ENCODE data around the gene TP53I3.
"Not testable (repeated sequence)": the region's sequence is repeated elsewhere in the genome, so short reads cannot be mapped to it uniquely, and the experiment has no call there.

Gene TP53I3

DNA sequence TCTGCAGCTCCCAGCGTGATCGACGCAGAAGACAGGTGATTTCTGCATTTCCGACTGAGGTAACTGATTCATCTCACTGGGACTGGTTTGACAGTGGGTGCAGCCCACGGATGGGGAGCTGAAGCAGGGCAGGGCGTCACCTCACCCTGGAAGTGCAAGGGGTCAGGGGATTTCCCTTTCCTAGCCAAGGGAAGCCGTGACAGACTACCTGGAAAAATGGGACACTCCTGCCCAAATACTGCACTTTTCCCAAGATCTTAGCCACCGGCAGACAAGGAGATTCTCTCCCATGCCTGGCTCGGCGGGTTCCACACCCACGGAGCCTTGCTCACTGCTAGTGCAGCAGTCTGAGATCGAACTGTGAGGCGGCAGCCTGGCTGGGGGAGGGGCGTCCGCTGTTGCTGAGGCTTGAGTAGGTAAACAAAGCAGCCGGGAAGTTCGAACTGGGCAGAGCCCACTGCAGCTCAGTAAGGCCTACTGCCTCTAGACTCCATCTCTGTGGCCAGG, 10.6 kb upstream of the TP53I3 start:
- not testable (repeated sequence) for DNase-seq

DNA sequence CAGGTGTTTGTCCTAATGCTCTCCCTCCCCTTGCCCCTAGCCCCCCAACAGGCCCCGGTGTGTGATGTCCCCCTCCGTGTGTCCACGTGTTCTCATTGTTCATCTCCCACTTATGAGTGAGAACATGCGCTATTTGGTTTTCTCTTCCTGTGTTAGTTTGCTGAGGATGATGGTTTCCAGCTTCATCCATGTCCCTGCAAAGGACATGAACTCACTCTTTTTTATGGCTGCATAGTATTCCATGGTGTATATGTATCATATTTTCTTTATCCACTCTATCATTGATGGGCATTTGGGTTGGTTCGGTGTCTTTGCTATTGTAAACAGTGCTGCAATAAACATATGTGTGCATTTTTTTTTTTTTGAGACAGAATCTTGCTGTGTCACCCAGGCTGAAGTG, 8.6 kb upstream of the TP53I3 start:
- not testable (repeated sequence) for DNase-seq

DNA sequence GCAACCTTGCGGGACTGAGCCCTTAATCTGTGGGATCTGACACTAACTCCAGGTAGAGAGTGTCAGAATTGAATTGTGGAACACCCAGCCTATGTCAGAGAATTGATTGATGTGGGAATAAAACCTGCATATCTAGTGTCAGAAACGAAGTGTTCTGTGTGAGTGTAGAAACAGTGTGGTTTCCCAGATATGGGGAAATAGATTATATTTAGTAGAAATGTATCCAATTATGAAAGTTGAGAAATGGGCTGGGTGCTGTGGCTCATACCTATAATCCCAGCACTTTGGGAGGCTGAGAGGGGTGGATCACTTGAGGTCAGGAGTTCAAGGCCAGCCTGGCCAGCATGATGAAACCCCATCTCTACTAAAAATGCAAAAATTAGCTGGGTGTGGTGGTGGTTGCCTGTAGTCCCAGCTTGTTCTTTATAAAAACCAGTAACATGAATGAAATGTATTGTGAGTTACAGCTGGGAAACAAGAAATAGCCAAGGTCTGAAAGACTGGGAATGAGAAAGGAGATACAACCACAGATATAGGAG, 4.3 kb upstream of the TP53I3 start:
- DNase-seq: no peak

DNA sequence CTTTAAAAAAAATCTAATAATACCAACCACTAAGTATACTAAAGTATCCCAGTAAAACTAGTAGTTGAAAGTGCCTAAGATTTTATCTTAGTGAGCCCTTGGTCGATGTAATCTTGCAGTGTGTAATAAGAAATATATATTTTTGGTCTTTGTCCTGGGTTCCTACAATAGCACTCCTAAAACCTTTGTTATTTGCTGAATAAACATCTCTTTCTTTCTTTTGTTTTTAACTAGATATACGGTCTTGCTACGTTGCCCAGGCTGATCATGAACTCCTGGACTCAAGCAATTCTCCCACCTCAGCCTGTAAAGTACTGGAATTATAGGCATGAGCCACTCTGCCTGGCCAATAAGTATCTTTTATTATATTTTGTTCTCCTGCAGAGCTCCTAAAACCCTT, 2.4 kb upstream of the TP53I3 start:
- DNase-seq: no peak

DNA sequence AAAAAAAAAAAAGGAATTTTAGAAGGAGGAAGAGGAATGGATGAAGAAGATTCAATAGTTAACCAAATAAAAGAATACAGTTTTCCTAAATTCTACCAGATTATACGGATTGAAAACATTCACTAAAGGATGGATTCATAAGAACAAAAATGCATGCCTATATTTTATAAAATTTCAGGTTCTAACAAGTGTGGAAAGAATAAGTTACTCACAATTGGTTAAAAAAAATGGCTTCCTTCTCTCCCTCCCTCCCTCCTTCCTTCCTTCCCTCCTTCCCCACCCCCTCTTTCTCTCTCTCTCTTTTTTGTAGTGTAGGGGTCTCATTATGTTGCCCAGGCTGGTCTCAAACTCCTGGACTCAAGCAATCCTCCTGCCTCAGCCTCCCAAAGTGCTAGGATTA, 1.6 kb upstream of the TP53I3 start:
- DNase-seq: no peak

DNA sequence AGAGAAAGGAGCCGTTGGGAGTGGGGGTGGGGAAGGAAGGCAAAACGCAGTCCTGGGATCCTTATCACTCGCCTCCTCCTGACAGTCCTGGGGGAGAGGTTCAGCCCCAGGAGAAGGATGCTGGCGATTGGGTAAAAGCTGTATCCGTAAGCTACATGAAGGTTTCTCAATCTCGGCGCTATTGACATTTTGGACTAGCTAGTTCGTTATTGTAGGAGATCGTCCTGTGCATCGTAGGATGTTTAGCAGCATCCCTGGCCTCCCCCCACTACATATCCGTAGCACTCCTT, 511 bp upstream of the TP53I3 start:
- DNase-seq: no peak

DNA sequence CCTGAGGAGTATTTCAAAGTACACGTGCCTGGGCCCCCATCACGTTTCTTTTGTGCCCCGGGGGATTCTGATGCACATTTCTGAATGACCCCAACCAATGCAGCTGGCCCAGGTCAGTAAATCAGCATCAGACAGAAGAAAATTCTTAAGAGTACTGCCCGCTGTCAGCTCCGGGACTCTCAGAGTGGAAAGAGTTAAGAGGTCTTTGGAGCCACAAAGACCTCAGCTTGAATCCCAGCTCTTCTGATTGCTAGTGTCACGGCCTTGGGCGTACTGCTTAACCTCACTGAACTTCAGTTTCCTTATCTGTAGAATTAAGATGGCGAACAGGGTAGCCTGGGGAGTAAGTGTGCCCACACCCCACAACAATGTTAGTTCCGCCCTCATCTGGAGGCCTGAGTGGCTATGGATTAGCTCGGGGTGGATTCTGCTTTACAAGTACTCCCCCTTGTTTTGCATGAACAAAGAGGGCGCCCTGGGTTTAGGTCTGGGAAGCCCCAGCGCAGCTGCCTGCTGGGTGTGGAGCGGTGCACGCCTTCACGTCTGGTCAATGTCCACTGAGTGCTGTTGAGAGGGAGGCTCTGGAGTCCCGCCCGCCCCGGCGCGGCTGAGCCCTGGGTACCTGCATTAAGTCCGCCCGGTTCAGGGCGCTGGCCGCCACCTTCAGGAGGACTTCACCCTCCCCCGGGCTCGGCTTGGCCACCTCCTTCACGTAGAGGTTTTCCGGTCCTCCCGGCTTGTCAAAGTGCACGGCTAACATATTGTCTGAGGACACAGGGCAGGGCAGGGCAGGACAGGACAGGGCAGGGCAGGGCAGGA, 858 bp downstream of the TP53I3 start:
- DNase-seq: peak; percentile 50

DNA sequence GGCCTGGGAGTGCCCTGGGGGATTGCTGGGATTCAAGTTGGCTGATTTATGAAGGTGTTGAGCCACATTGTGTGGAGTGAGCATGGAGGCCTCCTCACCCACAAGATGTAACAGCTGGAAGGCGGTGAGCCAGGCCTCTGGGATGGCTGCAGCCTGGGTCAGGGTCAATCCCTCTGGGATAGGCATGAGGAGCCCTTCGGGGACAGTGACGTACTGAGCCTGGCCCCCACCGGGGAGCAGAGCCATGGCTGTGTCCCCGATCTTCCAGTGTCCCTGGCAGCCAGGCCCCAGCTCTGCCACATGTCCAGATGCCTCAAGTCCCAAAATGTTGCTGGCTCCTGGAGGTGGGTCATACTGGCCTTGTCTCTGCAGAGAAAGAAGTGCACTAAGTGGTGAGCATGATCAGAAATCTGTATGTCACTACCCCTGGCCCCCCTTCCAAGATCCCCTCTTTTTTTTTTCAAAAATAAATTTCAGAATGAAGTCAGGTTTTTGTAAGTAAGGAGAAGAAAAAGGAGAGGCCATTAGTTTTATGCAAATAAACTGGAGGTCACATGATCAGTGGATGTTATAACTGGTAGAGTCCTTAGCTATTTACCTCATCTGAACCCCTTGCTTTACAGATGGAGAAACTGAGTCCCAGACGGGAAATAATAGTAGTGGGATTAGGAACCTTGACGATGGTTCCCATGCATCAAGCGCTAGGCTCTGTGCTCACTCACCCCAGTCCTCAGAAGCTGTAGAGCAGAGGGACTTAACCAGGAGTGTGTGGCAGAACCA, 1.7 kb downstream of the TP53I3 start:
- DNase-seq: no peak

DNA sequence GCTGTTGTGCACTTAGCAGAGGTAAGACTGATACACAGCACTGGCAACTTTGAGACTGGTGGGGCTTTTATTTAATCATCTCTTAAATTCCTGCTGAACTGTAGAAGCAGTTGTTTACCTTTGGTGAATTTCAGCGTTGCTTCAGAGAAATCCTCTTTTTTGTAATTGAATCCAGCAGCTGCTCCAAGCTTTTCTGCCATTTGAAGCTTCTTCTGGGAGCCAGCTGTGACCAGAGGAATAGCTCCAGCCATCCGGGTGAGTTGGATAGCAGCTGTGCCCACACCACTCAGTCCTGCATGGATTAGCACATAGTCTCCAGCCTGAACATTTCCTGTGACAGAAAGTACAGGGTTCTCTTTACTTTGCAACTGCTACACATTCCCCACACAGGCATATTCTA, 3.9 kb downstream of the TP53I3 start:
- DNase-seq: no peak

DNA sequence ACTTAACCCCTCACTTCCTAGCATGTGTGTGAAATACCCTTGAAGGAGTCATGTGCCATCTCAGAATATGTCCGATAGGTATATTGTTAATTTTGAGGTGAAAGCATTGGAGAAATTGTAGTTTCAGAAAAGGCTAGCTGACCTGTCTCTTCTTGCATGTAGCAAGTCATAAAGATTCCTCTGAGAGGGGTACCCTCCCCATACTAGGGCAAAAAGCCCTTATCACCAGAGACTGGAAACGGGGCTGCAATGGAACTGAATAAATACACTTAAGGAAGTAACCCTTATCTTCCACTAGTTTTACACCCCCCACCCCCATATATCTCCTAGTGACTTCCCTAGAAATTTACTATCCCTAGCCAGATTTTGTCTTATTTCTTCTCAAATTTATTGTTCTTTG, 6.8 kb downstream of the TP53I3 start:
- DNase-seq: no peak

DNA sequence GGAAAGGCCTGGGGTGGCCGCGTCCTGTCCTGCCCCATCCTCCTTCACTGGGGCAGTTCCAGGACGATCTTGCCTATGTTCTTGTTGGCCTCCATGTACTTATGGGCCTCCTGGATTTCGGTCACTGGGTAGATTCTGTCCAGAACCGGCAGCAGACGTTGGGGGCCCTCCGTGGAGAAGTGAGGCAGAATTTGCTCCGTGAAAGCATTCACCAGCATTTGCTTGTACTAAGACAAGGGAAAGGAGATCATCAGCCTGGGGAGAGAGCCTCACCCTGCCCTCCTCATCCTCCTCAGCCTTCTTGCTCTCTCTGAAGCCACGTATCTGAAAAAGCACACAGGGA, 7.1 kb downstream of the TP53I3 start:
- DNase-seq: no peak

DNA sequence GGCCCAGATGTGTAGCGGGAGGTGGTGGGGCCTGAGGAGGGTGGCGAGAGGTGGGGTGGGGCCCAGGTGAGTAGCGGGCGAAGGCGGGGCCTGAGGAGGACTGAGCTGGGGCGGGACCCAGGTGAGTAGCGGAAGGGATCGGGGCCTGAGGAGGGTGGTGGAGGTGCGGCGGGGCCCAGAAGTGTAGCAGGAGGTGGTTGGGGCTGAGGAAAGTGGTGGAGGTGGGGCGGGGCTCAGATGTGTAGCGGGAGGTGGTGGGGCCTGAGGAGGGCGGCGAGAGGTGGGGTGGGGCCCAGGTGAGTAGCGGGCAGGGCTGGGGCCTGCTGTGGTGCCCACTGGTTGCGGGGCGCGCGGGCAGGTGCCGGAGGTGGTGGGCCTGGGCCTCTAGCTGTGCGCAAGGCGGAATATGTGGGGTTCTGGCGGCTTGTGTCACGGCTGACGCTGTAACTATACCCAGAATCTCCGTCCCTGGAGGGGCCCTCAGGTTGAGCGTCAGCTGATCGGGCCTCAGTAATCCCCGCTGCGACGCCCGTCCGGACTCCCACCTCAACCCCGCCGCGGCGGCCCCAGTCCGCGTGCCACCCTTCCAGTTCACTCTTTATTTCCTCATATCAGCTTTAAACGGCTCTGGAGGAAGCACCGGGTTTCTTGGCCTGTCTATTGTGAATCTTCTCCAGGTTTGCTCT, 7.6 kb downstream of the TP53I3 start:
- DNase-seq: no peak

DNA sequence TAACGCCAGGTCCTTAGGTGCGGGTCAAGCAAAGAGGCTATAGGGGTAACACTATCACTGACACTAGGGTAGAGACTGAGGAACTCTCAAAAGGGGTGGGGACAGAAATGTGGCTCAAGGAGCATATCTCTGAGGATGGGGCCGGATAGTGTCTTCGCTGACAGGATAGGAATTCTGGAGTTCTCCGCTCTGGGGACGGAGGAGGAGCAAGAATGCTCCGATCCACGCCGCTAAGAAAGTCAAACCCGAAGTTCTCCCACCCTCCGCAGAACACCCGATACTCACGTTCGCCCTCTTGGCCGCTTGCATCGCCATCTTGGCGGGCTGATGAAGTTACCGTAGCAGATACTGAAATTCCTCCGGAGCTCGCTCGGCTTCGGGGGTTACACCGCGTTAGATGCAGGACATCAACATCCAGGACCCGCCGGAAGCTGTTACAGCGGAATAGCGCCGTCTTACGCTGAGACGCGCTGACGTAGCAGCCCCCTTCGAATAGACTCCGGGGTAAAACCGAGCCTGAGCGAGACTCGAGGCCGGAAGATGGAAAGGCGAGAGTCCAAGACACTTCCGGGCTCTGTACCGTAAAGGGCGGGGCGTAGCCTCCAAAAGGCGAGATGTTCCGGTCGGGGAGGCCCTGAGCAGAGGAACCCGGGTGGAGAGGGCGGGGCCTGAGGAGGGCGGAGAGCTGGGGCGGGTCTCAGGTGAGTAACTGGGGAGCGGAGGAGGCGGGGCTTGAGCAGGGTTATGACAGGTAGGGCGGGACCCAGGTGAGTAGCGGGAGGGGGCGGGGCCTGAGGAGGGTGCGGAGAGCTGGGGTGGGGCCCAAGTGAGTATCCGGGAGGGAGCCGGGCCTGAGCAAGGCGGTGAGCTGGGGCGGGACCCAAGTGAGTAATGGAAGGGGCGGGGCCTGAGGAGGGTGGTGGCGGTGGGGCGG, 8.5 kb downstream of the TP53I3 start, which contains the start of gene SF3B6:
SF3B6 (minus strand) TSS at position 412 of the 934 bp plus-strand sequence; CDS start at position 315, 97 bp downstream.
- DNase-seq: peak; percentile 56

DNA sequence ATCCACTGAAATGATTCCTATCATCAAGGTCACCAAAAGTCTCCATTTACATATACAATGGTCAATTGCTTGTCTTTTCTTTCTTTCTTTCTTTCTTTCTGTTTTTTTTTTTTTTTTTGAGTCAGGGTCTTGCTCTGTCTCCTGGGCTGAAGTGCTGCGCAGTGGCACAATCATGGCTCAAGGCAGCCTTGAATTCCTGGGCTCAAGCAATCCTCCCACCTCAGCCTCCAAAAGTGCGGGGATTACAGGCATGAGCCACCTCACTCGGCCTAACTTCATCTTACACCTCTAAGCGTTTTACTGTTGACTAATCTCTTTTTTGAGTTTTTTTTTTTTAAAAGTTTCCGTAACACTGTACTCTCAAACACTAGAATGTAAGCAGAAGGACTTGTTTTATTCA, 9.4 kb downstream of the TP53I3 start:
- DNase-seq: no peak

DNA sequence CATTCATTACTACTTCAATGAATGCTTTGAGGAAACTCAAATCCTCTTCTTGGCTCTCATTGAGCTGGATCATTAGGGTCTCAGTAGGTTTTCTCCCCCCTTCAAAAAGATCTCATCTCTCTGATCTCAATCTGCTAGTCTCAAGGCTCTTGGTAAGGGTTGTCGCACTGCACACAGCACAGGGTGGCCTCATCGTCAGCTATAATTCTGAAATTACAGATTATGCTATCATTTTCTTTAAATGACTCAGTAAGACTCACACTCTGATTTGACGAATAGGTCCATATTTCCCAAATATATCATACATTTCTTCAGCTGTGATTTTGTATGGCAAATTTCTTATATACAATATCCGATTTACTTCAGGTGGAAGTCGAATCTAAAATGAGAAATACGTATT, 10.8 kb downstream of the TP53I3 start:
- DNase-seq: no peak

DNA sequence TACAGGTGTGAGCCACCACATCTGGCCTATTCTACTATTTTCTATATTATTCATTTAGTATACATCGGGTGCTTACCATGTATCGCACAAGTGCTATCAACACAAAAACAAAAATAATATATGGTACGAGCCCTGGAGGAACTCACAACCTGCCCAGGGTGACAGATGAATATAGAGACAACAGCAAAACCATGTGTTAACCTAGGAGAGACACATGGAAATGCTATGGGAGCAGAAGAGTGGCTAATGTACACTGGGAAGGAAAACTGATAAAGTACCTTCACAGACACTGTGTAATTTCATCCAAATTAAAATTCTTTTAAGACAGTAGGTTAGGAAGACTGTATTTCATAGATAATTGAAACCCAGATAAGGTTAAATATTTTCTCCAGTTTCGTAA, 12.4 kb downstream of the TP53I3 start:
- no peak for DNase-seq

DNA sequence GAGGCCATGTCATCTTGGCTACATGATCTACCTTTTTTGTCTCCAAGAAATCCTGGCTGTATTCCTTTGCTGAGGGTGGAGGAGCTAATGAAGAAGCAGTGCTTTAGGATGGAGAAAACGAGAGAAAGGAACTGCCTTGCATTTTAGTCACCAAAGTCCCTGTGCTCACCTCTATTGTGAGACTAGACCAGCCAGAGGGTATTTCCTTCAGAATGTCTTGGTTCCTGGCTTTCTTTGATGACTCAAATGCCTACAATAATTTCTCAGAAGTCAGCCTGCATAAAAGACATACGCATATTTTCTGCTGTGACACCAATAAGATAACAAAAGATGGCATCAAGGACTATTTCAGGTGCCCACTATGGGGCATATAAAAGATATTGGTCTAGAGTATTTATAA, 19.3 kb downstream of the TP53I3 start:
- no peak for DNase-seq

DNA sequence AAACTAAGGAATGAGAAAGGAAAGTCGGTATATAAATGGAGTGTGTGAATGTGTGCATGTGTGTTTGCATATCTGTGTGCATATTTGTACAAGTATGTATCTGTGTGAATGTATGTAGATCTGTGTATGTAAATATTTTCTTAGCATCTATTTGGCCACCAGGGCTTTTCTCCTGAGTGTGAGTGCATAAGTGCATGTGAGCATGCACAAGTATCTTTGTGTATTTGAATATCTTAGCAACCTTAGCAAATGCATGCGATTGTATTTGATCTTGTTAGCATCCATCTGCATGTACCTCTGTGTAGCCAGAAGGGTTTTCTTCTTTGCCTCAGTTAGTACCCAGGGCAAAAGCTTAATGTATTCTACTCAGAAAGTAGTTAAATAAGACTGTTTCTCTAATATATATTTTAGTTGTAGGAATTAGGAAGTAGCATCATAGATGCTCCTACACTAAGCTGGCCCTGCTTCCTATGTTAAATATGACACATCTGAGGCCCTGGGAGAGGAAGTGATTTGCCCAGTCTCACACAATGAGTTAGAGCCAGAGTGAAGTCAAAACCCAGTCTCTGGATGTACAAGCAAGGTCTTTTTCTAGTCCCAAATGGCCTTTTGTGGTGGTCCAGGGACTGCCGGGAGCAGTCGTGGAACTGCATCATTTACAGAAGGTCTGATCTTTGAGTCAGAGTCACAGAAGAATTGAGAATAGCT, 25.9 kb downstream of the TP53I3 start:
- DNase-seq: no peak

DNA sequence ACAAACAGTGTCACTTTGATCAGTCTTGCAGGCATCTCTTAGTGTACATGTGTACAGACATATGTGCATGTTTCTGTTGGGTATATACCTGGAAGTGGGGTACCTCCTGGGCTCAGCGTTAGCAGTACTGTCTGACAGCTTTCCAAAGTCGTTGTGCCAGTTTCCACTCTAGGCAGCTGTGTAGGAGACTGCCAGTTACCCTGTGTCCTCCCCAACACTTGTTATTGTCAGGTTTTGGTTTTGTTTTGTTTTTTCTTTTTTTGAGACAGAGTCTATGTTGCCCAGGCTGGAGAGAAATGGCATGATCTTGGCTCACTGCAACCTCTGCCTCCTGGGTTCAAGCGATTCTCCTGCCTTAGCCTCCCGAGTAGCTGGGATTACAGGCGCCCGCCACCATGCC, 28.9 kb downstream of the TP53I3 start:
- no peak for DNase-seq

DNA sequence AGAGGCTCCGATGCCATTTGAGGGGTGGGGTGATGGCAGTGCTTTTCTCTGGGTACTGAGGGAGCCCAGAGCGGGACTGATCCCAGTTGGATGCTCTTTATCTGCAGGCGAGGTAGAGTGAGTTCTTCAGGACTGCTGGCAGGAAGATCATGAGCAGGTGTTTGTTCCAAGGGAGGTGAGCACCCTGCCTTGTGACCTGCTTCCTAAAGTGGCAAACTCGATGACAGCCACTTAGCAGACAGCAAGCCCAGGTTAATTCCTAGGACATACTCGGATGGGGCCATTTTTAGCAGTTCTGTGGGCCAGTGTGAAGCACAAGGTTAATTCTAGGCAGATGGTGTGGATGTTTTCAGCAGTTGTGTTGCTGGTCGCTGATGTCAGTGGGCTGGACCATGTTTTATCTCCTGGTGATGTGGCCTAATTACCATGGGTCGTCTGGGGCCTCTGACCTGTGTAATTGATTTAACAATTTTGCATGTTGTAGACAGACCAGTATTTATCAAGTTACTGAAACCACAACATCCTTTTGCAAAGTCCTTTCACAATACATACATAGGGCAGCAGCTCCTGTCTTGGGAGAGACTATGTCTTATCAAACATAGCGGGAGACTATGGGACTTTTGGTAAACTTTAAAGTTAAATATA, 30.1 kb downstream of the TP53I3 start:
- no peak for DNase-seq

DNA sequence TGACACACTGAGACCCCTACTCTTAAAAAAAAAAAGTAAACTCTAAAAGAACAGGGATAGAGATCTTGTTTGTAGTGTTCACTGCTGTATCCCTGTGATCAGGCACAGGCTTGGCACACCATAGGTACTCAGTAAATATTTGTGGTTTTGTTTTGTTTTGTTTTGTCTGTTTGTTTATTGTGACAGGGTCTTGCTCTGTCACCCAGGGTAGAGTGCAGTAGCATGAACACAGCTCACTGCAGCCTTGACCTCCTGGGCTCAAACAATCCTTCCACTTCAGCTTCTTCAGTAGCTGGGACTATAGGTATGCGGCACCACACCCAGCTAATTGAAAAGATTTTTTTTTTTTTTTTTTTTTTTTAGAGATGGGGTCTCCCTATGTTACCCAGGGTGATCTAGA, 31.7 kb downstream of the TP53I3 start:
- no peak for DNase-seq

Data from 8988T (cell line).